Endothelial cell of umbilical vein (primary cell): ENCODE measurements around the gene TCHP. TPM values are rescaled to one million over a fixed set of nuclear protein-coding genes. Genes with fewer than 3 reads are reported as not detected.

Source experiments
- BruUV-seq: library from RNA; stranded (reverse); fragments of 400-500 nt; replicated peaks from 2 replicates; lab custom pipeline; 2021; lab: Mats Ljungman, UMichigan
- CTCF ChIA-PET: fragments of 300-600, 350-600 bp; sonication (Branson Sonifier 250); formaldehyde crosslinking; loops from one replicate; lab custom pipeline; 2021; ENCODE audit warnings: antibody characterized with exemption, inconsistent platforms; lab: Charles Lee
- POLR2A ChIA-PET: fragments of 300-600, 350-600 bp; sonication (Branson Sonifier 250); formaldehyde crosslinking; loops from one replicate; lab custom pipeline; 2021; ENCODE audit warnings: antibody characterized with exemption, inconsistent platforms; lab: Charles Lee
- DNase-seq: peaks from one replicate; pipeline ENCODE4 v3.0.0-alpha.2; 2011; ENCODE audit warnings: low read depth, low spot score
- FAIRE-seq: peaks from 2 replicates; lab custom pipeline; 2011; peaks lifted over from hg19 to GRCh38; lab: Jason Lieb, UNC
- H2AFZ ChIP-seq: 2 replicates; pipeline ENCODE4 v1.6.0; 2012; ENCODE audit warnings: low read depth, low read length, control low read depth, inconsistent platforms
- H3K27ac ChIP-seq: 2 replicates; pipeline ENCODE4 v1.5.1; 2011; ENCODE audit warnings: low read depth, mild to moderate bottlenecking, control low read depth, low read length, moderate library complexity; ENCODE audit not compliant: insufficient read depth
- H3K27me3 ChIP-seq, 2 experiments: 2 replicates each; pipeline versions ENCODE4 v1.6.0 to v1.6.1; 2011; ENCODE audit warnings: low read length in 2 of 2, mixed read lengths in 1 of 2; ENCODE audit not compliant: control insufficient read depth in 2 of 2, insufficient read depth in 2 of 2
- H3K36me3 ChIP-seq, 2 experiments: 2 replicates in 1 of 2; 3 replicates in 1 of 2; pipeline ENCODE4 v1.5.1; 2011; ENCODE audit warnings: low read length in 2 of 2, mild to moderate bottlenecking in 1 of 2, moderate library complexity in 1 of 2; ENCODE audit not compliant: control insufficient read depth in 2 of 2, insufficient read depth in 2 of 2; ENCODE audit errors: extremely low read depth in 1 of 2
- H3K4me1 ChIP-seq: 3 replicates; pipeline ENCODE4 v1.5.1; 2011; ENCODE audit warnings: mild to moderate bottlenecking, low read length; ENCODE audit not compliant: control insufficient read depth, insufficient read depth; ENCODE audit errors: extremely low read depth
- H3K4me2 ChIP-seq: 2 replicates; pipeline ENCODE4 v1.6.1; 2011; ENCODE audit warnings: low read length, control low read depth, mixed read lengths; ENCODE audit not compliant: insufficient read depth
- H3K4me3 ChIP-seq, 3 experiments: fragments of 200-600 bp in 1 of 3; sonication (generic), shearing (Covaris generic) in 1 of 3; replicated peaks in 1 of 3; 2 replicates each; pipeline ENCODE4 v1.5.1; 2011 to 2016; ENCODE audit warnings: control low read depth in 3 of 3, low read length in 3 of 3, mild to moderate bottlenecking in 2 of 3, inconsistent platforms in 1 of 3, low read depth in 1 of 3, moderate library complexity in 1 of 3; ENCODE audit not compliant: insufficient read depth in 1 of 3
- H3K79me2 ChIP-seq: 2 replicates; pipeline ENCODE4 v1.6.0; 2012; ENCODE audit warnings: low read length, inconsistent platforms; ENCODE audit not compliant: control insufficient read depth, insufficient read depth
- H3K9ac ChIP-seq: replicated peaks from 2 replicates; pipeline ENCODE3; 2011; ENCODE audit warnings: low read length, control low read depth; ENCODE audit not compliant: insufficient read depth; ENCODE audit errors: extremely low read depth
- H3K9me1 ChIP-seq: replicated peaks from 3 replicates; pipeline ENCODE4 v1.6.0; 2011; ENCODE audit warnings: mild to moderate bottlenecking, low read length; ENCODE audit not compliant: control insufficient read depth, insufficient read depth; ENCODE audit errors: extremely low read depth
- H3K9me3 ChIP-seq: replicated peaks from 2 replicates; pipeline ENCODE4 v1.5.1; 2012; ENCODE audit warnings: low read length, inconsistent platforms; ENCODE audit not compliant: control insufficient read depth, insufficient read depth
- H4K20me1 ChIP-seq: replicated peaks from 2 replicates; pipeline ENCODE3; 2011; ENCODE audit warnings: mild to moderate bottlenecking, low read length; ENCODE audit not compliant: control insufficient read depth, insufficient read depth; ENCODE audit errors: extremely low read depth
- CTCF ChIP-seq, 2 donors: IDR thresholded peaks; 1 replicate in 1 of 2; 2 replicates in 1 of 2; pipeline ENCODE4 v1.5.1; 2011; ENCODE audit warnings: low read length in 2 of 2, mild to moderate bottlenecking in 2 of 2, moderate library complexity in 2 of 2, control low read depth in 1 of 2, inconsistent platforms in 1 of 2, low read depth in 1 of 2; ENCODE audit not compliant: insufficient read depth in 1 of 2; ENCODE audit errors: extremely low read depth in 1 of 2
- EZH2 ChIP-seq: IDR thresholded peaks from 2 replicates; pipeline ENCODE4 v1.6.1; 2012; ENCODE audit warnings: borderline replicate concordance, low read depth, mild to moderate bottlenecking, moderate library complexity, low read length, inconsistent platforms; ENCODE audit not compliant: severe bottlenecking
- FOS ChIP-seq: IDR thresholded peaks from 2 replicates; pipeline ENCODE4 v1.6.1; 2011; ENCODE audit warnings: mild to moderate bottlenecking, low read length, moderate library complexity, borderline replicate concordance; ENCODE audit not compliant: insufficient read depth
- GATA2 ChIP-seq: IDR thresholded peaks from 2 replicates; pipeline ENCODE4 v1.7.0; 2011; ENCODE audit warnings: low read depth, mild to moderate bottlenecking, moderate library complexity, mixed read lengths, low read length; ENCODE audit not compliant: insufficient read length, insufficient read depth
- JUN ChIP-seq: IDR thresholded peaks from 2 replicates; pipeline ENCODE4 v1.6.1; 2011; ENCODE audit warnings: borderline replicate concordance, low read depth; ENCODE audit not compliant: insufficient read length, insufficient read depth
- MAX ChIP-seq: IDR thresholded peaks from 2 replicates; pipeline ENCODE4 v1.6.1; 2011; ENCODE audit not compliant: insufficient read depth, insufficient read length
- MYC ChIP-seq: IDR thresholded peaks from one replicate; pipeline ENCODE4 v1.6.1; 2011; ENCODE audit warnings: mild to moderate bottlenecking, low read depth, low read length
- POLR2A ChIP-seq: IDR thresholded peaks from 2 replicates; pipeline ENCODE4 v1.6.1; 2012; ENCODE audit warnings: low read depth, mild to moderate bottlenecking, control low read depth, low read length
- POLR2AphosphoS5 ChIP-seq: IDR thresholded peaks from 2 replicates; pipeline ENCODE4 v1.6.1; 2012; ENCODE audit warnings: low read depth, mild to moderate bottlenecking, control low read depth, low read length, moderate library complexity; ENCODE audit not compliant: insufficient read depth
- dilution Hi-C: fragments of 300-500 bp; cut with MboI; formaldehyde crosslinking; loops from one replicate; pipeline ENCODE4 v1.15.0; 2019; ENCODE audit warnings: low sequenced_read_pairs; ENCODE audit not compliant: extremely low pct_ligation_motif_present
- intact Hi-C: fragments of 100-400 bp; cut with micrococcal nuclease; formaldehyde crosslinking; loops from one replicate; pipeline ENCODE4 v1.10.0; 2022
- polyA plus RNA-seq, 4 experiments: library from polyadenylated mRNA; depleted of rRNA in 3 of 4; stranded (reverse) in 3 of 4; unstranded in 1 of 4; fragments of >200 nt; gene quantifications; 2 replicates each; pipeline versions ENCODE4 v1.2.1 to v1.2.3, GENCODE V29; 2011 to 2012; ENCODE audit warnings: missing spikeins in 1 of 4
- total RNA-seq: library from RNA; stranded (reverse); gene quantifications from 2 replicates; pipeline ENCODE4 v1.2.3, GENCODE V29; 2021

TCHP gene
- total and polyA plus RNA-seq, 2 donors (not counting 3 experiments of a cell fraction or from before 2014, with no cell fraction given): 12.9 to 24.3 TPM

- BruUV-seq: no TSS peak
- H3K79me2 ChIP-seq: peaks cover 18% of the 10 kb centered on the region
- ChIA-PET POLR2A (no interaction called here), CTCF (interaction anchor here (0.7 to 1.1 kb wide), 2 partner anchors 28 to 349 kb away, joined by 3 read pairs; no protein-coding TSS in a partner anchor)
- no peaks in the 10 kb centered on the region for H3K9me3 ChIP-seq
- no peak overlapping the region for H2AFZ ChIP-seq
- H4K20me1 ChIP-seq: no peaks in the 10 kb centered on the region
- H3K4me3 ChIP-seq: no peak overlapping the region
- peaks cover 2 to 3% of the 10 kb centered on the region in 2 experiments for H3K36me3 ChIP-seq
- FAIRE-seq (peak; percentile 18), DNase-seq (no peak)
- H3K4me2 ChIP-seq: no peak overlapping the region
- no peak overlapping the region for H3K9ac ChIP-seq
- dilution Hi-C loops (no loop called here), intact Hi-C loops (no loop called here)
- no peaks in the 10 kb centered on the region for H3K9me1 ChIP-seq
- no peaks in the 10 kb centered on the region for H3K27me3 ChIP-seq
- no peak overlapping the region for H3K27ac ChIP-seq
- H3K4me1 ChIP-seq: peaks cover 12% of the 10 kb centered on the region
- no peak for TF ChIP-seq GATA2
- no peak for TF ChIP-seq POLR2AphosphoS5
Observed at GRCh38 chr12:109873653-109874052, 26.4 kb upstream of the TCHP start.

- ChIA-PET POLR2A (no interaction called here), CTCF (no interaction called here)
- dilution Hi-C loops (no loop called here), intact Hi-C loops (no loop called here)
- Histone ChIP-seq H2AFZ (no peak overlapping the region), H3K9ac (no peak overlapping the region), H4K20me1 (no peaks in the 10 kb centered on the region), H3K4me1 (peaks cover 21% of the 10 kb centered on the region), H3K4me2 (no peak overlapping the region), H3K4me3 (no peak overlapping the region), H3K36me3 (peaks cover 2 to 3% of the 10 kb centered on the region in 2 experiments), H3K27me3 (no peaks in the 10 kb centered on the region), H3K9me3 (no peaks in the 10 kb centered on the region), H3K27ac (no peak overlapping the region), H3K9me1 (no peaks in the 10 kb centered on the region), H3K79me2 (peaks cover 30% of the 10 kb centered on the region)
- no peak for DNase-seq
- no peak for FAIRE-seq
- no TSS peak for BruUV-seq
- TF ChIP-seq MYC (no peak), FOS (no peak), MAX (no peak), GATA2 (no peak), POLR2A (no peak), JUN (no peak), POLR2AphosphoS5 (no peak), CTCF (IDR thresholded peaks at IDR 0.05; ENCODE audit: extremely low read depth in 1 of 2, insufficient read depth in 1 of 2, low read depth in 1 of 2, low read length in 2 of 2) (no peak), EZH2 (no peak)
Observed at GRCh38 chr12:109875572-109876131, 24.4 kb upstream of the TCHP start.
